Skeletal muscle cell (primary cell): ENCODE data around the gene PLEKHA6.
A peak's percentile ranks its signal among the peaks of the same experiment; 100 is the strongest.
"Not testable (repeated sequence)": the region's sequence is repeated elsewhere in the genome, so short reads cannot be mapped to it uniquely, and the experiment has no call there.

Experiments used
- DNase-seq: peaks from one replicate; pipeline ENCODE4 v3.0.0-alpha.2; 2010; ENCODE audit warnings: low read depth
- H3K4me3 ChIP-seq: 2 replicates; pipeline ENCODE4 v1.5.1; 2011; ENCODE audit warnings: low read depth, mild to moderate bottlenecking, control low read depth, low read length, moderate library complexity

PLEKHA6 gene

GRCh38 chr1:204321665-204322064 lies 38.1 kb downstream of the PLEKHA6 start:
- H3K4me3 ChIP-seq, result no peak overlapping the region
- no peak for DNase-seq

- H3K4me3 ChIP-seq, result no peak overlapping the region
These were observed 38.7 kb downstream of the PLEKHA6 start for GRCh38 chr1:204321051-204321450.

GRCh38 chr1:204320382-204320804 lies 39.3 kb downstream of the PLEKHA6 start:
- no peak overlapping the region for H3K4me3 ChIP-seq

More at GRCh38 chr1:204321051-204321450, 38.7 kb downstream of the PLEKHA6 start:
- DNase-seq, result no peak

GRCh38 chr1:204319462-204319861 lies 40.3 kb downstream of the PLEKHA6 start:
- DNase-seq, result peak; percentile 66
- H3K4me3 ChIP-seq, result no peak overlapping the region

More at GRCh38 chr1:204320382-204320804, 39.3 kb downstream of the PLEKHA6 start:
- no peak for DNase-seq

- H3K4me3 ChIP-seq, result no peak overlapping the region
- no peak for DNase-seq
These were observed 40.7 kb downstream of the PLEKHA6 start for GRCh38 chr1:204319027-204319426.

- H3K4me3 ChIP-seq, result no peak overlapping the region
- DNase-seq, result no peak
These were observed 41.4 kb downstream of the PLEKHA6 start for GRCh38 chr1:204318324-204318723.

- DNase-seq, result no peak
- H3K4me3 ChIP-seq, result no peak overlapping the region
These were observed 42.6 kb downstream of the PLEKHA6 start for GRCh38 chr1:204317170-204317569.

- no peak overlapping the region for H3K4me3 ChIP-seq
- DNase-seq, result no peak
These were observed 43.6 kb downstream of the PLEKHA6 start for GRCh38 chr1:204316164-204316563.

- no peak for DNase-seq
- no peak overlapping the region for H3K4me3 ChIP-seq
These were observed 44.7 kb downstream of the PLEKHA6 start for GRCh38 chr1:204314893-204315658.

- no peak for DNase-seq
- H3K4me3 ChIP-seq, result no peak overlapping the region
These were observed 45.4 kb downstream of the PLEKHA6 start for GRCh38 chr1:204314171-204314892.

- DNase-seq, result no peak
- H3K4me3 ChIP-seq, result no peak overlapping the region
These were observed 46.1 kb downstream of the PLEKHA6 start for GRCh38 chr1:204313675-204314074.

- not testable (repeated sequence) for DNase-seq, H3K4me3 ChIP-seq
These were observed 48.8 kb downstream of the PLEKHA6 start for GRCh38 chr1:204310970-204311369.

- no peak for DNase-seq
- H3K4me3 ChIP-seq, result no peak overlapping the region
These were observed 51.6 kb downstream of the PLEKHA6 start for GRCh38 chr1:204308023-204308628.

- peak overlapping the region; percentile 34 for H3K4me3 ChIP-seq
- no peak for DNase-seq
These were observed 52.3 kb downstream of the PLEKHA6 start for GRCh38 chr1:204307334-204307883.

- H3K4me3 ChIP-seq, result peak overlapping the region; percentile 12
- DNase-seq, result no peak
These were observed 53.7 kb downstream of the PLEKHA6 start for GRCh38 chr1:204306076-204306475.

GRCh38 chr1:204304067-204304466 lies 55.7 kb downstream of the PLEKHA6 start:
- H3K4me3 ChIP-seq, result no peak overlapping the region
- no peak for DNase-seq

- DNase-seq, result no peak
- no peak overlapping the region for H3K4me3 ChIP-seq
These were observed 57.0 kb downstream of the PLEKHA6 start for GRCh38 chr1:204302769-204303168.

- H3K4me3 ChIP-seq, result no peak overlapping the region
- DNase-seq, result no peak
These were observed 58.4 kb downstream of the PLEKHA6 start for GRCh38 chr1:204301171-204301957.

GRCh38 chr1:204299814-204300365 lies 59.8 kb downstream of the PLEKHA6 start:
- no peak overlapping the region for H3K4me3 ChIP-seq
- DNase-seq, result no peak
